BLaER1 treated with 17β-estradiol and CSF1 and Interleukin-3, amounts not matched to agents 10 nM and 100 nM (cell line): Measurements from ENCODE around the gene NELL1.
"Not testable (repeated sequence)": the region's sequence is repeated elsewhere in the genome, so short reads cannot be mapped to it uniquely, and the experiment has no call there.

ENCODE experiments used
- H3K27ac ChIP-seq, 11 experiments: shearing (Covaris generic); formaldehyde crosslinking; 2 replicates each; pipeline ENCODE4 v1.8.1; 2022
- H3K27me3 ChIP-seq, 11 experiments: shearing (Covaris generic); formaldehyde crosslinking; 2 replicates each; pipeline ENCODE4 v1.8.1; 2022
- H3K36me3 ChIP-seq, 11 experiments: shearing (Covaris generic); formaldehyde crosslinking; 2 replicates each; pipeline ENCODE4 v1.8.1; 2022
- H3K4me1 ChIP-seq, 10 experiments: shearing (Covaris generic); formaldehyde crosslinking; 2 replicates each; pipeline ENCODE4 v1.8.1; 2022
- H3K4me2 ChIP-seq, 11 experiments: shearing (Covaris generic); formaldehyde crosslinking; 2 replicates each; pipeline ENCODE4 v1.8.1; 2022
- H3K4me3 ChIP-seq, 10 experiments: shearing (Covaris generic); formaldehyde crosslinking; 2 replicates each; pipeline ENCODE4 v1.8.1; 2022
- H3K9ac ChIP-seq, 11 experiments: shearing (Covaris generic); formaldehyde crosslinking; 2 replicates each; pipeline ENCODE4 v1.8.1; 2022
- H3K9me3 ChIP-seq, 11 experiments: shearing (Covaris generic); formaldehyde crosslinking; replicated peaks in 1 of 11; 2 replicates each; pipeline ENCODE4 v1.8.1; 2022
- H4K20me1 ChIP-seq, 11 experiments: shearing (Covaris generic); formaldehyde crosslinking; 2 replicates each; pipeline ENCODE4 v1.8.1; 2022
- Cebpa-rat ChIP-seq, 11 experiments: shearing (Covaris generic); IDR thresholded peaks; 2 replicates each; pipeline ENCODE4 v1.8.1; 2022

The NELL1 gene

DNA sequence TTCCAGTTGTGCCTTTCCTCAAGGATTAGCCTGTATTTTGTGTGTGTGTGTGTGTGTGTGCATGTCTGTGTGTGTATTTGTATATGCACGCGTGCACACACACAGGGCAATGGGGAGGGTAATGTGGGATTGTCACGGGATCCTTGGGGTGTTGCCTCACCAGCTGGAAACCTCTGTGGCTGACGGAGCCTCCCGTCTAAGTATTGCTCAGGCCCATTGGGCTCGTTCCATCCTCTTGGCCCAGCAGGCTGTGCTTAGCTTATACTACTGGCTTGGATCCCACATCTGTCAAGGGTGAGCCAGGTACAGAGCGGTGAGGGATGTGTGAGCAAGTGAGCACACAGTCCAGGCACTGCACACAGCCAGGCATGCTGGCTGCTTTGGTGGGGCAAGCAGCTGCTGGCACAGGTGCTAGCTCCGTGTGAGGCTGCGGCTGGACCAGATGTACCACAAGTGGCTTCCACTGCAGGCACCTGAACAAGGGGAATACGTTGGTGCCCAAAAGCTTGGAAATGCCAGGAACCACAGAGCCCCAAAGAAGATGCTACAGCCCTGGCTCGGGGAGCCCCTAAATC lies 462.8 kb downstream of the NELL1 start:
- Histone ChIP-seq H4K20me1 (no peaks in the 10 kb centered on the region), H3K9me3 (no peaks in the 10 kb centered on the region), H3K27me3 (no peaks in the 10 kb centered on the region), H3K4me1 (no peaks in the 10 kb centered on the region), H3K4me3 (no peak overlapping the region), H3K36me3 (no peaks in the 10 kb centered on the region), H3K27ac (no peak overlapping the region), H3K9ac (no peak overlapping the region), H3K4me2 (no peak overlapping the region)
- TF ChIP-seq Cebpa-rat (IDR thresholded peaks at IDR 0.05) = no peak

DNA sequence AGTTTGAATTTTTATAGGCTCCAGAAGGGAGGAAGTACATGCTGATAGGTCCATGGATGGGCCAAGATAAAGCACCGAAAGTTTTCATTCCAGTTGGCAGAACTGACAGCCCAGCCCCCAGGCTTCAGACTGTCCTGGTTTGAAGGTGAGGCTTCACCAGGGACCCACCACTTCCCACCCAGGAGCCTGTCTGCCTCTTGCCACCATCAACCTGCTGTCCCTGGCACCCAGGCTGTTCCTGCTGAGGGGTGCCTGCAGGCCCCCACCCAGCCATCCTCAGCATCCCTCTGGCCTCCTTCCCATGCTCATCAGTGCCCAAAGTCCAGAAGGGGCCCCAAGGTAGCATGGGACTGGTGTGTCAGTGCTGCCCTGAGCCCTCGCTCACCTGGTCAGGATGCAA lies 463.9 kb downstream of the NELL1 start:
- no peak for TF ChIP-seq Cebpa-rat (IDR thresholded peaks at IDR 0.05)
- Histone ChIP-seq H3K27ac (no peak overlapping the region), H3K9me3 (no peaks in the 10 kb centered on the region), H3K9ac (no peak overlapping the region), H3K4me3 (no peak overlapping the region), H3K4me1 (no peaks in the 10 kb centered on the region), H3K4me2 (no peak overlapping the region), H3K36me3 (no peaks in the 10 kb centered on the region), H3K27me3 (no peaks in the 10 kb centered on the region), H4K20me1 (no peaks in the 10 kb centered on the region)

DNA sequence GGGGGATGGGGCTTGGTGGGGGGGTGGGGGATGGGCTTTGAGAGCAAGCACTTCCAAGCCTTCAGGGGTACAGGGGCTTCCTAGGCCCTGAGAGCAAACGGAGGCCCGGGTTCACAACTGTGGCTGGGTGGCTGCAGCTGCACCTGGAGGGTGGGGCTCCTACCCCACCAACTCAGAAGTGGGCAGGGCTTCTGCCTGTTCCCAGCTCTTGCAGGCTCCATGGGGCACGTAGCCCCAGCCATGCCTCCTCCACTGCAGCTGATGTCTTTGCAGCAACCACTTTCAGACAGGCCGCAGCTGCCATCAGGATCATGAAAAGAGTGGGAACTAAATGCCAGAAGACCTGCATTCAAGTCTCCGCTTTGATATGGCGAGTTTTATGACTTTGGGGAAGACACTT lies 464.3 kb downstream of the NELL1 start:
- Histone ChIP-seq H3K27ac (no peak overlapping the region), H3K9me3 (no peaks in the 10 kb centered on the region), H3K27me3 (no peaks in the 10 kb centered on the region), H3K4me1 (no peaks in the 10 kb centered on the region), H3K9ac (no peak overlapping the region), H3K36me3 (no peaks in the 10 kb centered on the region), H3K4me3 (no peak overlapping the region), H4K20me1 (no peaks in the 10 kb centered on the region), H3K4me2 (no peak overlapping the region)
- no peak for TF ChIP-seq Cebpa-rat (IDR thresholded peaks at IDR 0.05)

DNA sequence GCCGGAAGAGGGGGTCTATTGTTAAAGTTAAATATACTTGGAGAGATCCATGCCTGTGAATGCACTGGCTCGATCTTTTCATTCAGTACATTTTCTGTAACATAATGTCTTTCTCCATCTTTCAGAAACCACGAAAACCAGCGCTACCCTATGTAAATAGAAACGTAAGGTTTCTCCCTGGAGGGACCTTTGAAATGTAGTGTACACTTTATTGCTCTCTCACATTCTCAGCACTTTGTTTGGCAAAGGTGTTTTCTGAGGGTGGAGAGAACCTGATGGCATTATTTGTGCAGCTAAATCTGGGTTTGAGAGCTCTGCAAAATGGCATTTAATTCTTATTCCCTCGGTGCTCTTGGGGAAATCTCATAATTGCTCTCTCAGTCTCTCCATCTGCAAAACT lies 468.4 kb downstream of the NELL1 start:
- Histone ChIP-seq H3K9me3 (no peaks in the 10 kb centered on the region), H3K4me2 (no peak overlapping the region), H3K27ac (no peak overlapping the region), H3K4me1 (no peaks in the 10 kb centered on the region), H3K36me3 (no peaks in the 10 kb centered on the region), H3K9ac (no peak overlapping the region), H3K4me3 (no peak overlapping the region), H4K20me1 (no peaks in the 10 kb centered on the region), H3K27me3 (no peaks in the 10 kb centered on the region)
- no peak for TF ChIP-seq Cebpa-rat (IDR thresholded peaks at IDR 0.05)

DNA sequence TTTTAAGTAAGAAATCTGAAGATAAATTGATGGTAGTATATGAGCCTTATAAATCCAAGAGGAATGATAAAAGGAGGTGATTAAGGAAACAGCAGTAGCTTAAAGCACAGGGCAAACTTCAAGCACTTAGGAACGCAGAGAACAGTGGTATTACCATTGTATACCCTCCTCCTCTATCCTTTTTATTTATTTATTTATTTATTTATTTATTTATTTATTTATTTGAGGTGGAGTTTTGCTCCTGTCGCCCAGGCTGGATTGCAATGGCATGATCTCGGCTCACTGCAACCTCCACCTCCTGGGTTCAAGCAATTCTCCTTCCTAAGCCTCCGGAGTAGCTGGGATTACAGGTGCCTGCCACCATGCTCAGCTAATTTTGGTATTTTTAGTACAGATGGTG lies 472.2 kb downstream of the NELL1 start:
- H3K36me3 ChIP-seq, H3K4me1 ChIP-seq, H3K4me3 ChIP-seq, H3K9me3 ChIP-seq, H3K9ac ChIP-seq, H3K4me2 ChIP-seq, H3K27me3 ChIP-seq, H4K20me1 ChIP-seq, H3K27ac ChIP-seq: not testable (repeated sequence)

DNA sequence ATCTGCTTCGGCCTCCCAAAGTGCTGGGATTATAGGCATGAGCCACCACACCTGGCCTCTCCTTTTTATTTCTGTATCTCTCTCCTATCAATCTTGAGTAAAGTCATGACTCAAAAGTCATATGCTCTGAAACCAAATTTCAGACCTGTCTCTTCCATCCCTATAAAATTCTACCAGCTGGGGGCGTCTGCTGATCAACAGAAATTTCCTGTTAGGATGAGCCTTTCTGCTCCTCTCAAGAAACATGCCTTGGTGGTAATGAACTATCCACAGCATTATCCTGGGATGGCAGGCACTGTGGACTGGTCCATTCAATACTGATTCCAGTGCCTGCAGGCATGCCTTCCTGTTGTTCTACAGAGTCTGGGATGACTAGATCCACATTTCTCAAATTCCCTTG lies 472.6 kb downstream of the NELL1 start:
- no peak overlapping the region for H3K4me2 ChIP-seq
- no peaks in the 10 kb centered on the region for H4K20me1 ChIP-seq
- no peaks in the 10 kb centered on the region for H3K36me3 ChIP-seq
- H3K4me3 ChIP-seq = no peak overlapping the region
- H3K27ac ChIP-seq = no peak overlapping the region
- peaks cover 0 to 8% (median 0%) of the 10 kb centered on the region in 10 experiments; a peak in 1 of 20 replicates for H3K4me1 ChIP-seq
- TF ChIP-seq Cebpa-rat (IDR thresholded peaks at IDR 0.05) = no peak
- H3K9me3 ChIP-seq = no peaks in the 10 kb centered on the region
- H3K27me3 ChIP-seq = no peaks in the 10 kb centered on the region
- no peak overlapping the region for H3K9ac ChIP-seq

DNA sequence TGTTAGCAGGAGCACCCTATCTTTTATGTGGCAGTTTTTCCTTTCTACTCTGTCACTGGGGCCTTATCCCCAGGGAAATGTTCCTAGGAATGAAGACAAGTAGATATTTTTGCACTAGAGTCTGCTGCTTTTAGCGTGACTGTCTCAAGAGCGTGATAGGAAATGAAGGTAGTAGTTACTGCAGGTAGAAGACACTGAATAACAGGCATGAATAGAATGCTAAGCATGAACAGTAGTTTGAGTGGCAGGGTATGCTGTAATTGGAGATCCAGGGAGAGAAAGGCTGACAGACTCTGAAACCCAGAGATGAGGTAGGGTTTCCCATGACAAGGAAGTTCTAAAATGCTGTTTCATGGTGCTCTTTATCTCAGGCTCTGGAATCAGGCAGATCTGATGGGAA lies 475.1 kb downstream of the NELL1 start:
- Histone ChIP-seq H3K27ac (no peak overlapping the region), H4K20me1 (no peaks in the 10 kb centered on the region), H3K27me3 (no peaks in the 10 kb centered on the region), H3K4me1 (peaks cover 0 to 8% (median 0%) of the 10 kb centered on the region in 10 experiments; a peak in 1 of 20 replicates), H3K4me3 (no peak overlapping the region), H3K4me2 (no peak overlapping the region), H3K9ac (no peak overlapping the region), H3K36me3 (no peaks in the 10 kb centered on the region), H3K9me3 (no peaks in the 10 kb centered on the region)
- TF ChIP-seq Cebpa-rat (IDR thresholded peaks at IDR 0.05) = no peak

DNA sequence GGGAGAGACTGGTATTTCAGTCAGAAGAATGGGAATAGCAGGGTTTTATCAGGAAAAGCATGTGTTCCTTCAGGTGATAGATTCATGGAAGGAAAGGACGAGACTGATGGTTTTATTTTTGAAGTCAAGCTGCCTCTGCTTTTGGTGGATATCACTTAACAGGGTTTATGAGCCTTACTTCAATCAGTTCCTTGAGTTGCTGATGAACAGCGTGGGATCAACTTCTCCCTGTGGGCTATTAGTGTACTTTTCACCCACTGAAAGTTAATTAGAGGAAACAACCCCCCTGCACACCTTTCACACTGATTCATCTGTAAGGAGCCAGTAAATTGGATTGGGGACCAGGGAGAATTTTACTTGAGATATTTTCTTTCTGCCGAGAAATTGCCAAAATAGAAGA lies 479.0 kb downstream of the NELL1 start:
- Histone ChIP-seq H3K4me1 (peaks cover 0 to 8% (median 0%) of the 10 kb centered on the region in 10 experiments; a peak in 1 of 20 replicates), H3K27ac (no peak overlapping the region), H4K20me1 (no peaks in the 10 kb centered on the region), H3K9ac (no peak overlapping the region), H3K36me3 (no peaks in the 10 kb centered on the region), H3K4me2 (no peak overlapping the region), H3K4me3 (no peak overlapping the region), H3K9me3 (no peaks in the 10 kb centered on the region), H3K27me3 (no peaks in the 10 kb centered on the region)
- no peak for TF ChIP-seq Cebpa-rat (IDR thresholded peaks at IDR 0.05)

DNA sequence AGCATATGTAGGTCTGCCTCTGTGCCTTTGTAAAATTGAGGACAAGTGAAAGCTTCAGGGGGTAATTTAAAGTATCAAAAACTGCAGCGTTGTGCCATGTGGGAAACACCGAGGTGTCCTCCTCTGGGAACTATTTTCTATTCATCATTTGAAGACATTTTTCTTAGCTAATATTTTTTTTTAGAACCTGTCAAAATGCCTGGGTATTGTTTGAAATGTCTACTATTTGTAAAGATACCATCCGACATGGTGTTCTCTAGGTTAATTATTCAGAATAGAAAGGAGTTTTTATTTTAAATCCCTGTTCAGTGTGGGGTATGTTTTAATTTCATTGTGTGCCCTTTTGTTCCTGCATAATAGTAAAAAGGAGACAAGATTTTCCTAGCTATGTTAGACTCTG lies 490.8 kb downstream of the NELL1 start:
- Histone ChIP-seq H3K36me3 (no peaks in the 10 kb centered on the region), H3K9ac (no peak overlapping the region), H3K4me1 (no peaks in the 10 kb centered on the region), H4K20me1 (no peaks in the 10 kb centered on the region), H3K9me3 (no peaks in the 10 kb centered on the region), H3K4me2 (no peak overlapping the region), H3K27me3 (no peaks in the 10 kb centered on the region), H3K4me3 (no peak overlapping the region), H3K27ac (no peak overlapping the region)
- TF ChIP-seq Cebpa-rat (IDR thresholded peaks at IDR 0.05) = no peak

DNA sequence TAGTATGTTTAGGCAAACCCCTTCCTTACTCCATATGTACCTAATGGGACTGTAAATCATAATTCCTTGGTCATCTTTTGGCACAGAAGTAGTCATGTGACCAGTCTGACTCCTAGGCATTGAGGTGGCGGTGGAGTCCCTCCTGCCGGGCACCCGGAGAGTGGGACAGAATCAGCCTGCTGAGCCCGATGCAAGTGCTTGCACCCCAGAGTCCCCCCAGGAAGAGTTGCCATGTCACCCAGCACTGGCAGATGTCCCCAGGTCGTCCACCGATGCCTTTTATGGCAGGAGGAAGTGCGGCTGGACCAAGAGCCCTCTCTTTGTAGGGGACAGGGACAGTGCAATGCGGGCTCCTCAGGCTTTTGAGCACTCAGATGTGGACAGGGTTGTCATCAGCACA lies 500.3 kb downstream of the NELL1 start:
- TF ChIP-seq Cebpa-rat (IDR thresholded peaks at IDR 0.05) = no peak
- no peaks in the 10 kb centered on the region for H3K36me3 ChIP-seq

More for the DNA sequence above, 500.3 kb downstream of the NELL1 start:
- H3K27ac ChIP-seq = no peak overlapping the region
- no peaks in the 10 kb centered on the region for H4K20me1 ChIP-seq
- no peak overlapping the region for H3K4me2 ChIP-seq
- no peaks in the 10 kb centered on the region for H3K9me3 ChIP-seq
- no peak overlapping the region for H3K9ac ChIP-seq
- H3K4me3 ChIP-seq = no peak overlapping the region
- H3K27me3 ChIP-seq = no peaks in the 10 kb centered on the region
- H3K4me1 ChIP-seq = no peaks in the 10 kb centered on the region
